HEK293 (cell line): ENCODE data around the gene RFLNA.

ENCODE experiments used
- CTCF ChIA-PET: fragments of 350-600 bp; formaldehyde crosslinking; extraction: SDS; loops from one replicate; lab custom pipeline; 2021; ENCODE audit warnings: antibody characterized with exemption; lab: Yijun Ruan, JAX
- POLR2A ChIA-PET: fragments of 300-600 bp; formaldehyde crosslinking; extraction: SDS; loops from one replicate; lab custom pipeline; 2020; ENCODE audit warnings: antibody characterized with exemption, inconsistent platforms; lab: Yijun Ruan, JAX
- H3K27ac ChIP-seq: fragments of 200-500 bp; sonication (Bioruptor generic); 2 replicates; pipeline ENCODE4 v1.5.1; 2014; ENCODE audit warnings: low read depth, low read length, control low read depth, inconsistent platforms; ENCODE audit errors: extremely low read depth
- H3K36me3 ChIP-seq, 2 experiments: fragments of 200-500 bp in 1 of 2; sonication (Bioruptor generic) in 1 of 2; 1 replicate in 1 of 2; 2 replicates in 1 of 2; pipeline ENCODE4 v1.5.1; 2014 to 2017; ENCODE audit warnings: inconsistent platforms in 2 of 2, low read length in 2 of 2; ENCODE audit not compliant: control insufficient read depth in 2 of 2, insufficient read depth in 1 of 2
- H3K4me1 ChIP-seq: fragments of 200-500 bp; sonication (Bioruptor generic); 2 replicates; pipeline ENCODE4 v1.5.1; 2014; ENCODE audit warnings: mild to moderate bottlenecking, low read length, inconsistent platforms; ENCODE audit not compliant: control insufficient read depth, insufficient read depth
- H3K4me3 ChIP-seq: 2 replicates; pipeline ENCODE4 v1.5.1; 2011; ENCODE audit warnings: low read depth, mild to moderate bottlenecking, control low read depth, low read length, moderate library complexity
- H3K9me3 ChIP-seq: fragments of 200-500 bp; sonication (Bioruptor generic); 2 replicates; pipeline ENCODE4 v1.5.1; 2014; ENCODE audit warnings: low read depth, low read length, inconsistent platforms; ENCODE audit not compliant: control insufficient read depth, insufficient read depth
- MEIS1 ChIP-seq: sonication (generic); formaldehyde crosslinking; IDR thresholded peaks from 2 replicates; pipeline ENCODE4 v1.8.1; 2022; ENCODE audit warnings: missing genetic modification reagents, mild to moderate bottlenecking, borderline replicate concordance
- YY2 ChIP-seq: fragments of 450-650 bp; formaldehyde crosslinking; IDR thresholded peaks from 2 replicates; pipeline ENCODE4 v1.5.1; 2016; ENCODE audit warnings: missing biosample characterization, missing genetic modification characterization
- ZBTB21 ChIP-seq: fragments of 450-650 bp; formaldehyde crosslinking; IDR thresholded peaks from 2 replicates; pipeline ENCODE4 v1.5.1; 2017; ENCODE audit warnings: missing biosample characterization, missing genetic modification characterization
- ZIC2 ChIP-seq: fragments of 450-650 bp; formaldehyde crosslinking; IDR thresholded peaks from 2 replicates; pipeline ENCODE4 v1.5.1; 2016; ENCODE audit warnings: missing biosample characterization, missing genetic modification characterization
- ZNF121 ChIP-seq: fragments of 450-650 bp; formaldehyde crosslinking; IDR thresholded peaks from 2 replicates; pipeline ENCODE4 v1.5.1; 2016; ENCODE audit warnings: missing biosample characterization, missing genetic modification characterization
- ZNF214 ChIP-seq: fragments of 450-650 bp; formaldehyde crosslinking; IDR thresholded peaks from 2 replicates; pipeline ENCODE4 v1.5.1; 2017; ENCODE audit warnings: missing biosample characterization, mild to moderate bottlenecking, missing genetic modification characterization, borderline replicate concordance
- ZNF510 ChIP-seq: fragments of 450-650 bp; formaldehyde crosslinking; IDR thresholded peaks from 2 replicates; pipeline ENCODE4 v1.5.1; 2018; ENCODE audit warnings: mild to moderate bottlenecking, missing genetic modification characterization, missing biosample characterization; ENCODE audit not compliant: insufficient replicate concordance
- ZNF600 ChIP-seq: fragments of 450-650 bp; formaldehyde crosslinking; IDR thresholded peaks from 2 replicates; pipeline ENCODE4 v1.5.1; 2016; ENCODE audit warnings: missing biosample characterization, missing genetic modification characterization
- ZNF670 ChIP-seq: fragments of 450-650 bp; formaldehyde crosslinking; IDR thresholded peaks from 2 replicates; pipeline ENCODE4 v1.5.1; 2016; ENCODE audit warnings: missing biosample characterization, missing genetic modification characterization, low read depth
- ZNF707 ChIP-seq: fragments of 450-650 bp; formaldehyde crosslinking; IDR thresholded peaks from 2 replicates; pipeline ENCODE4 v1.5.1; 2016; ENCODE audit warnings: missing biosample characterization, missing genetic modification characterization
- ZNF768 ChIP-seq: fragments of 450-650 bp; formaldehyde crosslinking; IDR thresholded peaks from 2 replicates; pipeline ENCODE4 v1.5.1; 2018; ENCODE audit warnings: missing biosample characterization, mild to moderate bottlenecking, missing genetic modification characterization
- TF ChIP-seq, protein P1 (sequence below): fragments of 450-650 bp; formaldehyde crosslinking; IDR thresholded peaks from 2 replicates; pipeline ENCODE4 v1.5.1; 2016; ENCODE audit warnings: missing biosample characterization, missing genetic modification characterization
- TF ChIP-seq, protein P2 (sequence below): fragments of 450-650 bp; formaldehyde crosslinking; conservative IDR thresholded peaks from 2 replicates; pipeline ENCODE4 v1.5.1; 2016; ENCODE audit warnings: low read depth, missing biosample characterization, missing genetic modification characterization
- TF ChIP-seq, protein P3 (sequence below): fragments of 450-650 bp; formaldehyde crosslinking; IDR thresholded peaks from 2 replicates; pipeline ENCODE4 v1.5.1; 2017; ENCODE audit warnings: missing biosample characterization, missing genetic modification characterization
- TF ChIP-seq, protein P4 (sequence below): fragments of 450-650 bp; formaldehyde crosslinking; IDR thresholded peaks from 2 replicates; pipeline ENCODE4 v1.5.1; 2016; ENCODE audit warnings: missing biosample characterization, missing genetic modification characterization

RFLNA gene

DNA sequence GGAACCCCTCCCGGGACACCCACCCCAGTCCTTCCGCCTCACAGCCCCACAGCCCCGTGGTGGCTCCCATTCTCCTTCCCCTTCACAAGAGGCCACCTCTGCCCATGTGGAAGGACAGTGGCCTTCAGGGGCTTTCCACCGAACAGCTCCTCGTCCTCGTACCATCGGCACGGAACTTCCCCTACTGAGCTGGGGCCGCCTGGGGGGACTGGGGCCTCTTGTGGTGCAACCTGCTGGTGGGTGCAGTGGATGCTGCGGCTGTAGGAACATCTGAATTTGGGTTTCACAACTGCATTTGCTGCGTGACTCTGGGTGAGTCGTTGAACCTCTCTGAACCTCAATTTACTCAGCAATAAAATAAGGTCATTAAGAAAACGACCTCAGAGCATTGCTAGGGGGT is 50.9 kb downstream of the RFLNA start:
- POLR2A ChIA-PET: no interaction called here
- Histone ChIP-seq H3K9me3 (no peaks in the 10 kb centered on the region), H3K4me3 (no peak overlapping the region), H3K27ac (no peak overlapping the region), H3K36me3 (peaks cover 7 to 89% of the 10 kb centered on the region in 2 experiments; a peak in 2 of 3 replicates), H3K4me1 (no peaks in the 10 kb centered on the region)
- TF ChIP-seq ZNF510 (no peak), ZNF600 (tag by site-specific recombination) (no peak), ZNF670 (tag by site-specific recombination) (no peak), ZNF707 (tag by site-specific recombination) (no peak), YY2 (tag by site-specific recombination) (no peak), ZNF121 (tag by site-specific recombination) (no peak)
- TF ChIP-seq, protein P1, sequence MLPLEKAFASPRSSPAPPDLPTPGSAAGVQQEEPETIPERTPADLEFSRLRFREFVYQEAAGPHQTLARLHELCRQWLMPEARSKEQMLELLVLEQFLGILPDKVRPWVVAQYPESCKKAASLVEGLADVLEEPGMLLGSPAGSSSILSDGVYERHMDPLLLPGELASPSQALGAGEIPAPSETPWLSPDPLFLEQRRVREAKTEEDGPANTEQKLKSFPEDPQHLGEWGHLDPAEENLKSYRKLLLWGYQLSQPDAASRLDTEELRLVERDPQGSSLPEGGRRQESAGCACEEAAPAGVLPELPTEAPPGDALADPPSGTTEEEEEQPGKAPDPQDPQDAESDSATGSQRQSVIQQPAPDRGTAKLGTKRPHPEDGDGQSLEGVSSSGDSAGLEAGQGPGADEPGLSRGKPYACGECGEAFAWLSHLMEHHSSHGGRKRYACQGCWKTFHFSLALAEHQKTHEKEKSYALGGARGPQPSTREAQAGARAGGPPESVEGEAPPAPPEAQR: no peak
- TF ChIP-seq, protein P2, sequence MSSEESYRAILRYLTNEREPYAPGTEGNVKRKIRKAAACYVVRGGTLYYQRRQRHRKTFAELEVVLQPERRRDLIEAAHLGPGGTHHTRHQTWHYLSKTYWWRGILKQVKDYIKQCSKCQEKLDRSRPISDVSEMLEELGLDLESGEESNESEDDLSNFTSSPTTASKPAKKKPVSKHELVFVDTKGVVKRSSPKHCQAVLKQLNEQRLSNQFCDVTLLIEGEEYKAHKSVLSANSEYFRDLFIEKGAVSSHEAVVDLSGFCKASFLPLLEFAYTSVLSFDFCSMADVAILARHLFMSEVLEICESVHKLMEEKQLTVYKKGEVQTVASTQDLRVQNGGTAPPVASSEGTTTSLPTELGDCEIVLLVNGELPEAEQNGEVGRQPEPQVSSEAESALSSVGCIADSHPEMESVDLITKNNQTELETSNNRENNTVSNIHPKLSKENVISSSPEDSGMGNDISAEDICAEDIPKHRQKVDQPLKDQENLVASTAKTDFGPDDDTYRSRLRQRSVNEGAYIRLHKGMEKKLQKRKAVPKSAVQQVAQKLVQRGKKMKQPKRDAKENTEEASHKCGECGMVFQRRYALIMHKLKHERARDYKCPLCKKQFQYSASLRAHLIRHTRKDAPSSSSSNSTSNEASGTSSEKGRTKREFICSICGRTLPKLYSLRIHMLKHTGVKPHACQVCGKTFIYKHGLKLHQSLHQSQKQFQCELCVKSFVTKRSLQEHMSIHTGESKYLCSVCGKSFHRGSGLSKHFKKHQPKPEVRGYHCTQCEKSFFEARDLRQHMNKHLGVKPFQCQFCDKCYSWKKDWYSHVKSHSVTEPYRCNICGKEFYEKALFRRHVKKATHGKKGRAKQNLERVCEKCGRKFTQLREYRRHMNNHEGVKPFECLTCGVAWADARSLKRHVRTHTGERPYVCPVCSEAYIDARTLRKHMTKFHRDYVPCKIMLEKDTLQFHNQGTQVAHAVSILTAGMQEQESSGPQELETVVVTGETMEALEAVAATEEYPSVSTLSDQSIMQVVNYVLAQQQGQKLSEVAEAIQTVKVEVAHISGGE (tag by site-specific recombination): no peak
- TF ChIP-seq, protein P3, sequence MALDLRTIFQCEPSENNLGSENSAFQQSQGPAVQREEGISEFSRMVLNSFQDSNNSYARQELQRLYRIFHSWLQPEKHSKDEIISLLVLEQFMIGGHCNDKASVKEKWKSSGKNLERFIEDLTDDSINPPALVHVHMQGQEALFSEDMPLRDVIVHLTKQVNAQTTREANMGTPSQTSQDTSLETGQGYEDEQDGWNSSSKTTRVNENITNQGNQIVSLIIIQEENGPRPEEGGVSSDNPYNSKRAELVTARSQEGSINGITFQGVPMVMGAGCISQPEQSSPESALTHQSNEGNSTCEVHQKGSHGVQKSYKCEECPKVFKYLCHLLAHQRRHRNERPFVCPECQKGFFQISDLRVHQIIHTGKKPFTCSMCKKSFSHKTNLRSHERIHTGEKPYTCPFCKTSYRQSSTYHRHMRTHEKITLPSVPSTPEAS (tag by site-specific recombination): no peak
- CTCF ChIA-PET: no interaction called here

DNA sequence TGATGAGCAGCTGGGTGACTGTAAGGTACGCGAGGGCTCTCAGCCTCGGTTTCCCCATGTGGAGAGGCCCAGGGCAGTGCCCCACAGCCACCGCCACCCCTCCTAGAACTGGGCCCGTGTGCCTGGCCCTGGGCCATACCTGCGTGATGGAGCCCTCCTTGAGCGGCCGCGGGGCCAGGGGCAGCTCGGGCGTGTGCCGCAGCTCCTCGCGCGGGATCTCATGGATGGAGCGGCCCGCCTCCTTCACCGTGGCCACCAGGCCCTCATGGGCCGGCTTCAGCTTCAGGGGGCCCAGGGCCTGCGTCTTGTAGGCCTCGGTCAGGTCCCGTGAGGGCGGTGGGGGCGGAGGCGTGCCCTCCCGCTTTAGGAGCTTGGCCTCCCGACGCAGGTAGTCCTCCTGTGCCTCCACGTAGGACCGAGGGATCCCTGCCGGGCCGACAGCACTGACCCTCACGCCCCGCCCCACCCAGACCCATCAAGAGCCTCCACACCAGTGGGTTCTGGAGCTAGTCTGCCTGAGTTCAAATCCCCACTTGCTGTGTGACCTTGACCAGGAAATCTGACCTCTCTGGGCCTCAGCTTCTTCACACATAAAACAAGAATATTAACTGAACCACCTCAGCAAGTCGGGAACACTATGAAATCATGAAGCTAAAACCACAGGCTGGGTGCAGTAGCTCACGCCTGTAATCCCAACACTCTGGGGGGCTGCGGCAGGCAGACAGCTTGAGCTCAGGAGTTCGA is 51.7 kb downstream of the RFLNA start:
- TF ChIP-seq MEIS1 (CRISPR knock-in tag) (no peak), ZNF768 (tag by site-specific recombination) (peak; percentile 47; the same call in 1 of the 2 replicates), ZNF214 (tag by site-specific recombination) (no peak), ZBTB21 (tag by site-specific recombination) (no peak), ZIC2 (tag by site-specific recombination) (no peak)
- TF ChIP-seq, protein P4, sequence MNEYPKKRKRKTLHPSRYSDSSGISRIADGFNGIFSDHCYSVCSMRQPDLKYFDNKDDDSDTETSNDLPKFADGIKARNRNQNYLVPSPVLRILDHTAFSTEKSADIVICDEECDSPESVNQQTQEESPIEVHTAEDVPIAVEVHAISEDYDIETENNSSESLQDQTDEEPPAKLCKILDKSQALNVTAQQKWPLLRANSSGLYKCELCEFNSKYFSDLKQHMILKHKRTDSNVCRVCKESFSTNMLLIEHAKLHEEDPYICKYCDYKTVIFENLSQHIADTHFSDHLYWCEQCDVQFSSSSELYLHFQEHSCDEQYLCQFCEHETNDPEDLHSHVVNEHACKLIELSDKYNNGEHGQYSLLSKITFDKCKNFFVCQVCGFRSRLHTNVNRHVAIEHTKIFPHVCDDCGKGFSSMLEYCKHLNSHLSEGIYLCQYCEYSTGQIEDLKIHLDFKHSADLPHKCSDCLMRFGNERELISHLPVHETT (tag by site-specific recombination): no peak
- Histone ChIP-seq H3K36me3 (peaks cover 7 to 89% of the 10 kb centered on the region in 2 experiments; a peak in 2 of 3 replicates), H3K4me3 (no peak overlapping the region), H3K4me1 (no peaks in the 10 kb centered on the region), H3K9me3 (no peaks in the 10 kb centered on the region), H3K27ac (no peak overlapping the region)
- CTCF ChIA-PET: interaction anchor here (0.7 to 1.1 kb wide), 2 partner anchors 392 to 424 kb away, joined by 3 read pairs; no protein-coding TSS in a partner anchor
- POLR2A ChIA-PET: no interaction called here
